ENCODE data around the gene TUSC2.
"Not testable (repeated sequence)": the region's sequence is repeated elsewhere in the genome, so short reads cannot be mapped to it uniquely, and the experiment has no call there.

The TUSC2 gene

DNA sequence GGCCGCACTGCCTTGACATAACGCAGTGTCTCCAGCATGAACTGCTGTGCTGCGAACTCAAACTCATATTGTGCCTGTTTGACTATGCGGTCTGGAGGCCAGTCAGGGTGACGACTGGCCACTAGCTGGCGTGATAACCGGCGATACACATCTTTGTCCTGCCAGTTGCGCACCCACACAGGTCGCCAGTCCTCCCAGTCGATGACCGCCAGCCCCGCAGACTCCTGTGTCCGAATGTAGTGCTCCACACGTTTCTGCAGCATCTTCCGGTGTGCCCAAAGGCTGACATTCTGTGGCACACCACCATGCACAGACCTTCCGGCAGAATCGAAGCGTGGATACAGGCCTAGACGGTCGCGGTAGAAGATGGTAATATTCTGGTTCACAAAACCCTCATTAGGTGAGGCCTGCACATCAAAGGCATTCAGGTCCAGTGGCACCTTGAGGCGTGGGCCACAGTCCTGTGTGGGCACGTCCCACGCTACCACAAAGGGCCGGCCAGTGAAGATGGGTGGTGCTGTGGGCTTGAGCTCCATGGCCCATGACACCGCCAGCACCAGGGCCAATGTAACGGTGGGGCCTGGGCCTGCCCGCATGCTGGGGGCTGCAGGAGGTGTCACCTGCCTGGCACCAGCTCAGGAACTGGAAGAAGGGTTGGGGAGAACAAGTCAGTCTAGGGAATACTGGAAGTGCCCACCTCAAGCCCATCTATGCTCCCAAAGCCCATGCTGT, 8.0 kb downstream of the TUSC2 start:
- no peak for DNase-seq (ENCODE audit: low read depth in 2 of 2, low spot score in 1 of 2)

DNA sequence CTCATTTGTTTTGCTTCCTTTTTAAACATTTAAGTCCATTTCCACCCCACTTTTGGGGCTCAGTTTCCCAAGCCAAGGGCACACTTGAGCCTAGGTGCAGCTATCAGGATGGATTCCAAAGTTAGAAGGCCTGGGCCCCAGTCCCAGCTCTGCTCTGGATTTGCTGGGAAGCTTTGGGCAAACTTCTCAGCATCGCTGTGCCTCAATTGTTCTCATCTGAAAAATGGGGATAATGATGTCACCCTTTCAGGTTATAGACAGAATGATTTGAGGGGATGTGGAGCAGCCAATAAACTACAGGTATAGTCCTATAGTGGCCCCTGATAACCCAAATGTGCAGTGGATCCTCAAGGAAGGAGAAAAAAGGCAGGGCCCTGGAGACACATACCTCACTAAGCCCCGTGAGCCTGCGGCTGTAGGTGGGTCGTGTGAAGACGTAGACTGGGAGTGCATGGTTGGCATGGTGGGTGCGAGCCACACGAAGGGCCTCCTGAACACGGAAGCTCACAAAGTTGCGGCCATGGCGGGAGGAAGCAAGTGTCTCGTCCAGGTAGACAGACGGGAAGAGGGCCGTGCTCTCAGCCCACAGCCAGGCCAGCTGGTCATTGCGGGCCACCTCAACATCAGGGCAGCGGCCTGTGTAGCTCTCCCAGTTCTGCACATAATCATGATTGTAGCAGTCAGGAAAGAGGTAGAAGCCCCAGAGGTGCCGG, 8.7 kb downstream of the TUSC2 start:
- no peak for DNase-seq (ENCODE audit: low read depth in 2 of 2, low spot score in 1 of 2)

DNA sequence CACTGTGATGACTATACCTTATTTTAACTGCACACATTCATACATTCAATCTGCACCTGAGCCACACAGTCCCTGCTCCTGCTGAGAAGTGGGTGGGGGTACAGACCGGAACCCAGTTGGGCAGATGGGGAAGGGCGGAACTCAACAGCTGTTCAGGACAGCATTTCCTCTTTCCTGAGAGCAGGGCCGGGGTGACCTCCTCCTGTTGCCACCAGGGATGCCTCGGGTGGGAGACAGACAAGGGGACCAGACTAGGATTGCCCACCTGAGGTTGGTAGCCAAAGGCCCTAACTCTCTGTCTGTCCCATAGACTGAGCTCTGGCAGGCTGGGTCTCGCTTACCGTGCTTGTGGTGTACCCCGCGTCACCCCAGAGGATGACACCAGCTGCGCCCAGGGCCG, 9.4 kb downstream of the TUSC2 start:
- DNase-seq (ENCODE audit: low read depth in 2 of 2, low spot score in 1 of 2) = no peak

DNA sequence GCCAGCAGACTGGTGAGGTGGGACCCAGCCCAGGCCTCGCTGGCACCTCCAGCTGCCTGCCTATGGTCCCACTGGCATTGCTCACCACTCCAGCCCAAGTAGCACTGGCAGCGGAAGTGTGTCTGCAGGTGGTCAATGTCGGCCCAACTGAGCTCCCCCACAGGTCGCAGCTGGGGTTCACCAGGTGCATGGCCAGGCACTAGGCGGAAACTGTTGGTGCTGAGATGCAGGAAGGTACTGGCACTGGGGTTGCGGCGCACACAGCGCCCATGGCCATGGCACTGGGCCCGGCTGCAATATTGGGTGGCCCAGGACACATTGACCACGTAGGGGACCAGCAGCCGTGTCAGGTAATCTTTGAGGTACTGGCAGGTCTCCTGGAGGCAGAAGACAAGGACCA, 9.9 kb downstream of the TUSC2 start:
- DNase-seq (ENCODE audit: low read depth in 2 of 2, low spot score in 1 of 2) = no peak

DNA sequence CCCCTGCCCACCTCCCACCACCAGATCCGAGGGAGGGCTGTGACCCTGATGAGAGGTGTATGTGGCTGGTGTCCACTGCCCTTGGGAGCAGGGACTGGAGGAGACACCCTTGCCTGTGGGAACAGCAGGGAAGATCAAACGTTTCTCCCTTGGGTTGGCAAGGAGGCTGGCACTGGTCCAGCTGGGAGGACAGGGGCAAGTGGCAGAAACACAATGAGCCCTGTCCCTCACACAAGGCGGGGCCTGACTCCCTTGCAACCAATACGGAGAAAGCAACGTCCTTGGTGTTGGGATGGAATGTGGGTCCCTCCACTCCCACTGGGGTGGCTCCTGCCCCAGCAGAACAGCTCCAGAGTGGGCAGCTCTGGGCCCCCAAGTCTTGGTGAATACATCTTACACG, 10.7 kb downstream of the TUSC2 start:
- no peak for DNase-seq (ENCODE audit: low read depth in 2 of 2, low spot score in 1 of 2)

DNA sequence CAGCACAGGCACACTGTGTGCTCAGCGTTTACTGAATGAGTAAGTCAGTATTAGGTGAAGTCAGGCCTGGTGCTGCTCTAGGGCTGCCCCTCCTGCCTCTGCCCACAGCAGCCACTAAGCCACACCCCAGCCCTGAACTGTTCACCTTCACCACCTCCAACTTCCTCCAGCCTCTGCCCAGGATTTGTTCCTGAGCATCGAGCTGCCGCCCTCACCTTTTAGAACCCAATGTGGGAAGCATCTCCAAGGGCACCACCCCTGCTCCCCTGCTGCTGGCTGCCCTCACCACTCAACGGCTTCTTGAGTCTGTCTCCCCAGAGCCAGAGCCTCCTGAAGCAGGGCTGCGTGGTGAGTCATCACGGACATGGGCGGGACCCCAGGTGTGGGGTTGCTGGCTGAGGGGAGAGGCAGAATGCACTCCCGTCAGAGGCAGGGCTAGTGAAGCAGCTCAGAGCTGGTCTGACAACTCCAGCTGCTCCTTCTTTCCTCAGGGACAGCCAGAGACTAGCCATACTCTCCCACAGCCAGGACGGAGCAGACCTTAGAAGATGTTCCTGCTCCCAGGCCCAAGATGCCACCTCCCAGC, 11.3 kb downstream of the TUSC2 start:
- no peak for DNase-seq (ENCODE audit: low read depth in 2 of 2, low spot score in 1 of 2)

DNA sequence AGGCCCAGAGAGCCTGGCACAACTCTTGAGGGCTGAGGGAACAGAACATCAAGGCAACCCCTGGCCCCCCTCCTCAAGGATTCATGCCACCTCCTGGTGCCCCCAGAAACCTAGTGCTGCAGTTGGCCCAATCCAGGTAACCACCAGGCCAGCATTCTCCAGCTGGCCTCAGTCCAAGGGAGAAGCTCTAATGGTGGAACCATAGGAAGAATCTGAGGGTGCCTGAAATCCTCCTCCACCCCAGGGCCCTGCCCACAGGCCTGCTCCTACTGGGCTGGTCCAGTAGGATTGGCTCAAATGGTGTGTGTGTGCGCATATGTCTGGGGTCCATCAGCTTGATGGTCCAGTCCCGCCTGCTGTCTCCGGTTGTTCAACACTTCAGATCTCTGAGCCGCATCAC, 13.2 kb downstream of the TUSC2 start:
- DNase-seq (ENCODE audit: low read depth in 2 of 2, low spot score in 1 of 2) = no peak

DNA sequence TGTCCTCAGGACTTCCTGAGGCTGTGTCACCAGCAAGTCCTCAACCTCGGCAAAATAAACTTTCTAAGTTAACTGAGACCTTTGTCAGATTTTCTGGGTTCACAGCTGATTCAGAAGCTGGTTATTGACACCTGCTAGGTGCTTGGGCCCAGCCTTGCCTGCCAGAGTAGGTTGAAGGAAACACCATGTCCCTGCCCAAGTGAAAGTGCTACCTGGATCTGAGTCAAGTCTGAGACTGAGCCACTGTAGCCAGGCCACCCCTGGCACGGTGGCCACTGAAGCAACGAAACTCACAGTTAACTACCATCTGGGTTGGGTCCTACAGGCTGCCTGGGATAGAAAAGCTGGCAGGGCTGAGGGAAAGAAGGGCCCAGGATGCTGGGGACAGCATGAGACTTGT, 13.7 kb downstream of the TUSC2 start:
- no peak for DNase-seq (ENCODE audit: low read depth in 2 of 2, low spot score in 1 of 2)

DNA sequence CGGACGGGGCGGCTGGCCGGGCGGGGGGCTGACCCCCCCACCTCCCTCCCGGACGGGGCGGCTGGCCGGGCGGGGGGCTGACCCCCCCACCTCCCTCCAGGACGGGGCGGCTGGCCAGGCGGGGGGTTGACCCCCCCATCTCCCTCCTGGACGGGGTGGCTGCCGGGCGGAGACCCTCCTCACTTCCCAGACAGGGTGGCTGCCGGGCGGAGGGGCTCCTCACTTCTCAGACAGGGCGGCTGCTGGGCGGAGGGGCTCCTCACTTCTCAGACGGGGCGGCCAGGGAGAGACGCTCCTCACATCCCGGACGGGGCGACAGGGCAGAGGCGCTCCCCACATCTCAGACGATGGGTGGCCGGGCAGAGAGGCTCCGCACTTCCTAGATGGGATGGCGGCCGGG, 16.0 kb downstream of the TUSC2 start:
- DNase-seq (ENCODE audit: low read depth in 2 of 2, low spot score in 1 of 2) = not testable (repeated sequence)

DNA sequence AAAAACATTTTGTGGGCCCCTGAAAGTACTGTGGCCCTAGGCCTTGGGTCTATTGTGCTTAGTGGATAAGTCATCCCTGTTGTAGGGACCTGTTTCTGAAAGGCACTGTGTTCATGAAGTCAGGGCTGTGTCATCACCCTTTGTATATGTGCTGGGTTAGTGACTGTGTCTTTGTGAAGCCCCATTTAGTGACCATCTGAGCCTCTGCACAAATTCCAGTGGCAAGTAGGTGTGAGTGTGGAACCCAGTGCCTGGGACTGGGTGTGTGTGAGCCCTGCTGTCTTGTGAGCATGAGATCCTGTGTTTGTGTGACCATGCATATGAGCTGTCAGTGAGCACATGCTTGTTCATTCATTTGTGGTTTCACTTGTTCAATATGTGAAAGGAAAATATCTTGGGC, 23.4 kb downstream of the TUSC2 start:
- DNase-seq (ENCODE audit: low read depth in 2 of 2, low spot score in 1 of 2) = no peak

DNA sequence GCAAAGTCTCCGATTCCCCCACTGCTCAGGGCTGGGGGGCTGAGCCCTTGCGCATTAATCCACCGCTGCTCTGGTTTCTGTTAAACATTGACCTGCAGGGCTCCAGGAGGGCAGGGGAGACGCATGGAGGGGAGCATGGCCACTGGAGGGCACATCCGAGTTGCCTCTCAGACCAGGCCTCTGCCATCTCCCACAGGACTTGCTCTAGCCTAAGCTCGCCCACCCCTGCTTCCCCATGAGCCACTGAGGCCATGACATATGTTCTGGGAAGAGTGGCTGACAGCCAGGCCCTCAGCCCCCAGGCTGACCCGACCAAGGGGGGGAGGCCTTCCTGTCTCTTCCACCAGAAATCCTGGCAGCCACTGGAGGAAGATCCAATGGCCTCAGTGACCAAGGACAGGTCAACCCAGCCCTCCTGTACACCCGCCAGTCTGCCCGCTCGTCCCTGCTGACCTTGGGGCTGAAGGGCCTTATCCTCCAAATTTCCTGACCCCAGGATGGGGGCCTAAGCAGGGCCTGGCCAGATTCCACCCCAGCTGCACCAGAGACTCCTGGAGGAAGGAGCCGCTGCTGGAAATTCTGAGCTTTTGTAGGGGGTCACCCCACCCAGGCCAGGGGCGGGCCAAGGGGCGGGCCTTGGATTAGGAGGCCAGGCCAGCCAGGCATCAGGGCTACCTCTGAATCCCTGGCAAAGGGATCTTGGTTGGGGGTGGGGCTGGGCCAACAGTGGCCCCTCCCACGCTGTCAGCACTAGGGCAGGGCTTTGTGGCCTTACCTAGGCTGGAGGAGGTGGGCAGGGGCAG, 24.8 kb downstream of the TUSC2 start, which contains the start of gene HYAL1:
HYAL1 (minus strand) TSS at position 562 of the 803 bp plus-strand sequence. CDS start 618 bp downstream, outside the sequence.
- no peak for DNase-seq (ENCODE audit: low read depth in 2 of 2, low spot score in 1 of 2)

DNA sequence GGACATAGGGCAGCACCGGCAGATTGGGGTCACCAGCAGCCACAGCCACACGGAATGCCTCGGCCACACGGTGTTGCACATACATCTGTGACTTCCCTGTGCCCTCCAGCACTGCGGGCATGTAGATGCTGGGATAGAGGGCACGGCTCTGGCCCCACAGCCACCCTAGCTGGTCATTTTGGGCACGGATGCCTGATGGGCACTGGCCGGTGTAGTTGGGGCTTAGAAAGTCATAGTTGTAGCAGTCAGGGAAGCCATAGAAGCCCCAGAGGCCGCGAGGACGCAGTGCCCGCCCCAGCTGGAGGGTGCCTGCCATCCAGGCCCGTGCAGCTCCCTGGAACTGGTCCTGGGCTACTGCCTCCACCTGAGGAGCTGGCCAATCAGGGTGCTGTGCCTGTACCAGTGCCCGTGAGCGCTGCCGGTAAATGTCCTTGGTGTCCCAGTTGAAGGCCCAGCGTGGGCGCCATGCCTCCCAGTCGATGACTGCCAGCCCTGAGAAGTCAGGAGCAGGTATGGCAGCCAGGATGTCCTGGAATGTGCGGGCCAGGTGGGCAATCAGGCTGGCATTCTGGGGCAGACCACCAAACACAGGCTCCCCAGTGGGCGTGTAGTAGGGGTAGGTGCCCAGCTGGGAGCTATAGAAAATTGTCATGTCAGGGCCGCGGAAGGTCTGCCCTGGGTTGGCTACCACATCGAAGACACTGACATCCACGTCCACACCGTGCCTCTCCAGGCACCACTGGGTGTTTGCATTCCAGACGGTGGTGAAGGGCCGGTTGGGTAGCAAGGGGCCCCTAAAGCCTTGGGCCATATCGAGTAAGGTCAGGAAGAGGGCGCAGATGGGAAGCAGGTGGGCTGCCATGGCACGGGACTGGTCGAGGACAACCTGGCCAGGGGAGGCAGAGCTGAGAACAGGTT, 25.7 kb downstream of the TUSC2 start:
- no peak for DNase-seq (ENCODE audit: low read depth in 2 of 2, low spot score in 1 of 2)

DNA sequence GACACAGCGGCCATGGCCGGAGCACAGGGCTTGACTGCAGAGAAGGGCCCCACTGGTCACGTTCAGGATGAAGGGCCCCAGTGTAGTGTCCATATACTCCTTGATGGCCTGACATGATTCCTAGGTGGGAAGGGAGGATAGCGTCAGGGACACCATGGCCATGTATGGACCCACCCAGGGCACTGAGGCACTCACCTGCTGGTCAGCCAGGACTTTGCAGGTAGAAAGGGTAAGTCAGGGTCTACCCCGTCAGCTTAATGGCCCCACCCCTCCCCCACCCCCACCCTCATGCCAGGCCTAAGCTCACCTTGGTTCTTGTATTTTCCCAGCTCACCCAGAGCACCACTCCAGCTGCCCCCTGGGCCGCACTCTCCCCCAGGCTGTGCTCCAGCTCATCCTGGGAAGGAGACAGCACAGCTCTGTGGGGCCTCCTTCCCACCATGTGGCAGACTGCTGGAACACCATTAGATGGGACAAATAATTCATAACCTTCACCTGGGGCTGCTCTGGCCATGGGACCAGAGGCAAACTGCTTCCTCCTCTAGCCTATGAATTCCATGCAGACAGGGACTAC, 27.3 kb downstream of the TUSC2 start:
- DNase-seq (ENCODE audit: low read depth in 2 of 2, low spot score in 1 of 2) = no peak

DNA sequence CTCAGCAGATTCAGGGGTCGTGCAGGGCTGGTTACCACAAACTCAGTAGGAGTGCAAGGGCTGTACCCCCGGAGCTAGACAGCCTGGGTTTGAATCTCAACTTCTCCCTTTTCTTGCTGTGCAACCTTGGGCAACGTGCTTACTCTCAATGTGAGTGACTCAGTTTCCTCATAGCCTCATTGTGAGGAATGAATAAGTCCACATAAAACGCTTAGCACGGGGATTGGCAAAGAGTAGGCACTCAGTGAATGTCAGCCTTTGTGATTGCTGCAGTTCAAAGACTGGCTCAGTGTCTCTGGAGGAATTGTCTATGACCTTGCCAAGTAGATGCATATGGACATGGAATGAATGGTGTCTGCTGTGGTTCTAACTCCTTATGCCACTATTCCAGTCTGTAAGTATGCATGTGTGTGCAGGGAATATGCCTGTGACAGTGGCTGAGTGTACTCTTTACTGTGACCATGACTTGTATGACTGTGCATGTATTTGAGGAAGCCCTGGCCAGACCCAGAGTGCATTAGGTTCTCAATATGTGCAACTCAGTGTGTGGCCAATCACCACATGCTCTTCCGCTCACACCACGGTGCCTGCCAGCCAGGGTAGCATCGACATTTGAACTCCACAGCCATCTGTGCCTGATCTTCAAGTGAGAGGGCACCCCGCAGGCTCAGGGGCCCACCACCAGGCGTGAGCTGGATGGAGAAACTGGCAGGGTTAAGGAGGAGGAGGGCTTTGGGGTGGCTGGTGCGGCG, 27.9 kb downstream of the TUSC2 start:
- no peak for DNase-seq (ENCODE audit: low read depth in 2 of 2, low spot score in 1 of 2)

DNA sequence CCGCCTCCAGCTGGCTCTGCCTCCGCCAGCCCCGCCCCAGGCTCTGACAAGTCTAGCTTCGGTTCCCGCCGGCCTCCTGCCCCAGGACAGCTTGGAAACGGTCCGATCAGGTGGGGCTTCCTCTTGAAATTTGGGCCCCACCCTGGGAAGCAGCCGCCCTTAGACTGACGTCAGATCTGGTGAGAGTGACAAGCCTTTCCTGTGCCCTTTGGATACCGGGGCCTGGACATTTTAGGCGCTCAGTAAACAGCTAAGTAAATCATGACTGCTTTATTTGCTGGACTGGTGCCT, 28.4 kb downstream of the TUSC2 start:
- no peak for DNase-seq (ENCODE audit: low read depth in 2 of 2, low spot score in 1 of 2)

DNA sequence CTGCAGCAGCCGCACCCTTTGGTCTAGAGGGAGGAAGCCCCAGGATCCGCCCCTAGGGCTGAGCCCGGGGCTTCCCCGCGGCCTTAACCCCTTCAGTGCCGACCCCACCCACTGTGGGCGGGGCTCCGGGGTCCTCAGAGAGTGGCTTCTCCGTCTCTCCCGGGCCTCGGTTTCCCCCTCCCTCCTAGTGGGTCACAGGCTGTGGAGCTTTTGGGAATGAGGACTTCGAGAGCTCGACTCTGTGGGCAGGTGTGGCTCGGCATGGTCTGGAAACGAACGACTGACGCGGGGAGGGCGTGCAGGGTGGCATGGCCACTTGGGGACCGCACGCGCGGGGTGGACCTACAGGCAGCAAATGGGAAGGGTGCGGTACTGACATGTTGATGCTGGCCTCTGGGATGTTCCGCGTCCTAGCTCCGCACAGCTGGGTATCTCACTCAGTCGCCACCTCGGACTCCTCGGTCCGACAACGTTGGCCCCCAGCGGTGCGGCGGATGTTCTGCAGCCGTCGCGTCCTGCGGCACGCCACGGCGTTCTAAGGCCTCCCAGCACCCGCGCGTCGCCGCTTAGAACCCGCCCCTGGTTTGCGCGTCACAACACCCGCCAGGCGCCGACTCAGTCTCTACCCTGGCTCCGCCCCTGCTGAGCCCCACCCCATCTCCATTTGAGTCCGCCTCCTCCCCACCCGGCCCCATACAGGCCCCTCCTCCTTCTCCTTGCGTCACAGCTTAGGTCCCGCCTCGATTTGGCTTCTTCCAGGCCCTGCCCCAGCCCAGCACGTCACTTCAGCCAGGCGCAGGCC, 29.0 kb downstream of the TUSC2 start, which contains the start of the genes HYAL3 and NAA80:
HYAL3 (minus strand) TSS at position 570 of the 802 bp plus-strand sequence. CDS start 3,803 bp downstream, outside the sequence.
NAA80 (minus strand) TSS at position 570 of the 802 bp plus-strand sequence. CDS start 1,942 bp downstream, outside the sequence.
- peak; percentile 98 to 99 for DNase-seq (ENCODE audit: low read depth in 2 of 2, low spot score in 1 of 2)

DNA sequence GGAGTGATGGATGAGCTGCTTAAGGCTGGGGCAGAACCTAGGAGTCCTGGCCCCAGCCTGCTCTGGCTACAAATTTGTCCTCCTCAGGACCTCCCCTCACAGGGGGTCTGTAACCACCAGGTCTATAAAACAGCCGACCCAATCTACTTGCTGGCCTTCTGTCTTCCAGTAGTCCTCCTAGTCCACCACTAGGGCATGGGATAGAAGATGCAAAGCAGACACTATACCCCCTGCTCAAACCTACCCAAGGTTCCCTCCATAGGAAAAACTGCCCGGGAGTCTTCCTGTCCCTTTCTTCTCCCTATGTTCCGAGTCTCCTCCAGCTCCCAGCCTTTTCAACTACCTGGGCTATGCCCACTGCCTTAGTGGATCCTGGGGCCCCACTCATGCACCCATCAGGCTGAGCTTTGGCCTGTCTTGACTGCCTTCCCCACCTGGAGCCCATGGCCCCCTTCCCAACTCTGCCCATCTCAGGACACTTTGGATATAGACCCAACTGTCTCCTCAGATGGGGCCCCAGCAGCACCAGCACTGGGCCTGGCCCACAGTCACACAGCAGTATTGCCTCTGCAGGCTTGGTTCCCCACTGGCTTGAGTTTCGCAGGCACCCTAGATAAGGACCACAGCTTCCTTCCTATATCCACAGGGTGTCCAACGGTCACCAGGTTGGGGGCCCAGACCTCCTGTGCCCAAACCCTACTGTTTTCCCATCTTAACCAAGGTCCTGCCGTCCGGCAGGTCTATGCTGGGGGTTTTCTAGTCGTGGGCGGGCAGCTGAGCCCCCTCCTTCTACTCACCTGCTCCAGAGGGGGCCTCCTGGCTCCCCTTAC, 29.9 kb downstream of the TUSC2 start:
- no peak for DNase-seq (ENCODE audit: low read depth in 2 of 2, low spot score in 1 of 2)

DNA sequence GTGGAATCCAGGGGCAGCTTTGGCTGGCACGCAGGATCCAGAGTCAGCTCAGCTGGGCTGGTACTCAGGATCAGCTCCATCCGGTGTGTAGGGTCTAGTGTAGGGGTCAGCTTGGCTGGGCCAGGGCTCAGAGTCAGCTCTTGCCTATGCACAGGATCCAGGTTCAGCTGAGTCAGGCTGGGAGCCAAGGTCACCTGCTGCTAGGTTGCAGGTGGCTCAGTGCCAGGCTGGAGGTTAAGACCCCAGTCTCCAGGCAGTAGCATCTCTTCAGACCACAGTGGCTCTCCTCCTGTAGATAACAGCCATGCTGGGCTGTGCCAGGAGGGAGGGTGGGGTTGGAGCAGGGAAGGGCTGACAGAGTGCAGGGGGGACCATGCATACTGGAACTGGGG, 30.6 kb downstream of the TUSC2 start:
- no peak for DNase-seq (ENCODE audit: low read depth in 2 of 2, low spot score in 1 of 2)
